GM18520 (cell line): ENCODE measurements around the gene PPP6R2.

ENCODE experiments used
- ATAC-seq: cut with Tn5 transposase; IDR thresholded peaks from one replicate; pipeline ENCODE4 v1.9.1; 2021; ENCODE audit not compliant: unreplicated experiment

The PPP6R2 gene

DNA sequence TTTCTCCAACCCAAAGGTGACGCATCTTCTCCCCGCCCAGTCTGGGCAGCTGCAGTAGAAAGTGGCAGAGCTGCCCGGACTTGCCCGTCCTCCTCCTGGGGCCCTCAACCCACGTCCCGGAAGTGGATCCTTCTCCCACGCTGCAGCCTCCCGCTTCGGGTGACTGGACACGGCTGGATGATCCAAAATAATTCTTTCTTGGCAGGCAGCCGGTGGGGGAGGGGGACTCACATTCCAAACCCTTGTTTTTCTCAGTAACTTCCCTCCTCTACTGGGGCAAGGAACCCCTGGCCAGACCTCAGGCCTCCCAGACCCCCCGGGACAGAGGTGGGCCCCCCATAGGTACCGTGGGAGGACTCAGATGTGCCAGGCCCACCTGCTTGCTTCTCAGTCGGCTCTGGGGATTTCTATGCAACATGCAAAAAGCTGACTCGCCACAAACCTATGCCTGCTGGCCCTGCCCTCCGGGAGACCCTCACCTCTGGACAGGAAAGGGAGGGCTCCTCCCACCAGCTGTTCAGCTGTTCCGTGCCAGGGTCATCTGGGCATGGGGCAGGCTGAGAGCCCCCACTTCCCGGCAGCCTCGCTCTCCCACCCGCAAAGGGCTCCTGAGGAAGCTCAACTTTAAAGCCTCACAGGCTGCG, 37.1 kb upstream of the PPP6R2 start:
- ATAC-seq = no peak

DNA sequence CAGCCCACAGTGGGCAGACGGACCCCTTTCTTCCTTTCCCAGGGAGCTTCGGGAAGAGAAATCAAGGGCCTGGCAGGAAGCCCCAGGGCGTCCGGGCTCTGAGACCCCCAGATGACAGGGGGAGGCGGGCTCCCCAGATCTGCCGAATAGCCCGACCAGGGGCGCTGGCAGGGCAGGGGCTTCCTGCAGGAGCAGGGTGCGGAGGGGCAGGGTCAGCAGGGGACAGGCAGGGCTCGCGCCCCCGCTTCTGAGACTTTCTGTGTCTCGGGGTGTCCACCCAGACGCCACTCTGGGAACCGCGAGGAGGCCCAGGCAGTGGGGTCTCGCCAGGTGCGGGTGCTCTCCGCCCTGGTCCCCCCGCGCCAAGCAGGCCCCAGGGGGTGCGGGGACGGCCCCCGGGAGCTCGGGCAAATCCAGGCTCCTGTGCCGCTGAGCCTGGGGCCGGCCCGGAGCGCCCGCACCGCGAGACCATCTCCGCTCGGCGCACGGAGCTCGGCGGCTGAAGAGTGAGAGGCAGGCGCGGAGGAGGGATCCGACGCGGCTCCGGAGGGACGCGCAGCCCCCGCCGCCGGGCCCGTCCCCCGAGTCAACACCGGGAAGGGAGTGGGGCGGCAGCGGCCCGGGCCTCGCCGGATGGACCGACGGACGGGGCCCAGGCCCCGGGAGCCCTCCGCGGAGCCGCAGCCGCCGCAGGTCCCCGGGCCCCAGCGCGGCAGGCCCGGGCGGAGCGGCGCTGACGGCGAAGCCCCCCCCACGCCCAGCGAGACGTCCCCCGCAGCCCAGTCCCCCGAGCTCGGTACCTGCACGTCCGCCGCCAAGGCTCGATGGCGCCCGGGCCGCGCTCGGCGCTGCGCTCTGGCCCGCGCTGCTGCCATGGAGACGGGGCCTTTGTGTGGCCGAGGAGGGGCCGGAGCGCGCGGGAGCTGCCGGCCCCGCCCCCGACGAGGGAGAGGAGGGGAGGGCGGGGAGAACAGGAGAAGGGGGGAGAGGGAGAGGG, 36.1 kb upstream of the PPP6R2 start, which contains the start of gene PLXNB2:
Gene PLXNB2 (minus strand): TSS at position 894 of the 997 bp plus-strand sequence. CDS start 17,062 bp downstream, outside the sequence.
- no peak for ATAC-seq

DNA sequence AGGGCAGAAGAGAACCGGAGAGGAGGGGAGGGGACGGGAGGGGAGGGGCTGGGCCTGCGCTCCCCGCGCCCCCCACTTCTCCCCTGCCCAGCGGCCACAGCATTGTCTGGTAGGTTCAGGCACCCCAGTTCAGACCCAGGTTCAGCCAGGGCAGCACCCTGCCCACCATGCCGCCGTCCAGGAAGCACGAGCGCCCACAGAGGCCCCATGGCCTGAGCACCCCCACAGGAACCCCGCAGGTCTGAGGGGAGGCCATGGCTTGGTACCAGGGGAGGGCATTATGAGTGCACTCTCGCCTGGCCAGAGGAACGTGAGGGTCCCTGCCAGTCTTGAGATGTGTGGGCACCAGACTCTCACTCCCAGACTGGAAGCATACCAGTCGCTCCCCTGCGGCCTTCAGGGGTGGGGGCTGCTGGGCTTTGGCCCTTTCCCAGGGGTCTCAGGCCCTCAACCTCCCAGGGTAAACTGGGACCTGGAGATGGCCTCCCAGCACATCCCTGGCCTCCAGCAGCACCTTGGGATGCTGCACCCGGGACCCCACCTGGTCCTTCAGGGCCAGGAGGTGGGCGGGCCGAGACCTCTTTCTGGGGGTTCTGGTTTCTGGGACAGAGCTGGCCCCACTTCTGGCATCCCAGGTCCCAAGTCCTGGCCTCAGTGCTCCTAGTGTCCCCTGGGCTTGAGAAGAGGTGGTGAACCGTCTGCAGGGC, 35.1 kb upstream of the PPP6R2 start:
- ATAC-seq = no peak

GRCh38 chr22:50308597-50308935, 34.6 kb upstream of the PPP6R2 start:
- ATAC-seq = no peak

- no peak for ATAC-seq
Observed at GRCh38 chr22:50308986-50309600, 34.0 kb upstream of the PPP6R2 start.

GRCh38 chr22:50309601-50309991, 33.5 kb upstream of the PPP6R2 start:
- no peak for ATAC-seq

DNA sequence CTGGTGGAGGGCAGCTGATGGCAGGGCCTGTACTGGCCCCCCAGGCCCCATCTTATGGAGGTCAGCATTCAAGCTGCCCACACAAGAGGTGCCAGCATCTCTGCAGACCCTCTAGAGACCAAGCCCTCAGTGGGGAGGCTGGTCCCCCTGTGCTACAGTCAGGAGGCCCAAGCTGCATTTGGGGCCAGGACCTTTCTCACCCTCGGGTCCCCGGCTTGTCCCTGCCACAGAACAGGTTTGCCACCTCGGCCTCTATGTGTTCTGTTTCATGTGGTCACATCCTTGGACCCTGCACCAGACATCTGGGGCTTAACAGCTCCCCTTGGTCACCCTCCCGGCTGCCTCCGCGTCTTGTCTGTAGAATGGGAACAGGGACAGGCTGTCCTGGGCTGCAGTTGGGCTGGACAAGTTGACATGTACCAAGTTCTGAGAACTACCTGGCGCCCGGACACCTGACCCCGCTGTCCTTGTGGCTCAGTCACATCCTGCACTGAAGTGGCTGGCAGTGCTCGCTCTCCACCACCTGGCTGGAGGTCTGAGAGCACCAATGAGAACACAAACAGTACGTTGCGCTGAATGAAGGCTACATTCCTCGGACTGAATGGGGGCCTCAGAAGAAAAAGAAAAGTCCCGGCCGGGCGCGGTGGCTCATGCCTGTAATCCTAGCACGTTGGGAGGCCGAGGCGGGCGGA, 33.0 kb upstream of the PPP6R2 start:
- no peak for ATAC-seq

- no peak for ATAC-seq
Observed at GRCh38 chr22:50310949-50311444, 32.1 kb upstream of the PPP6R2 start.

DNA sequence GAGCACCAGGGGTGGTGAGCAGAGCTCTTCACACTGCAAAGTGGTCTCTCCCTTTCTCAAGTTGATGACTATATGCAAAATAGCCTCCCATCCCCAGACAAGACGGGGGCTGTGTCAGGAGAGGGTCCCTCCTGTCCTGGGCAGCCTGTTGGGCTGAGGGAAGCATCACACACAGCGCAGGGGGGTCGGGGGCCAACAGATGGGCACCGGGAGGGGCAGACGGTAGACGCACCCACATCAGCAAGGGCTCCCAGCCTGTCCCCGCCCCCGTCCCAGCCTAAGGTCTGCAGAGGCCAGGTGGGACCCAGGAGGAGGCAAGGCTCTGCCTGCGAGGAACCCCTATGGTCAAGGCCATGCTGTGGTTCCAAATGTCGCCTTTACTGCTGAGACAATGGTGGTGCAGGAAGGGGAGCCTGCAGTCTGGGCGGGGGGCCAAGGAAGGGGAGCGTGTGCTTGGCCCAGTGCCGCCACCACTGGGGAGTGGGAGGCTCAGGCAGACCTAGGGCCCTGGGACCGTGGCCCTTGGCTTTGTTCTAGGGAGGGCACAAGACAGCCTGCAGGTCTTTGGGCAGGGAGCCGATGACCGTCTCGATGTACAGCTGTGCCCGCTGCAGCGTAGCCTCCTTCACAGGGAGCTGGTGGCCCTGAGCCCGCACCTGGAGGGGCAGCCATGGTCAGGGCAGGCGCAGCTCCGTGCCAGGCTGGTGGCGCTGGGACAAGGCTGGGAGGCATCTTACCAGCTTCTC, 31.3 kb upstream of the PPP6R2 start:
- ATAC-seq = no peak

DNA sequence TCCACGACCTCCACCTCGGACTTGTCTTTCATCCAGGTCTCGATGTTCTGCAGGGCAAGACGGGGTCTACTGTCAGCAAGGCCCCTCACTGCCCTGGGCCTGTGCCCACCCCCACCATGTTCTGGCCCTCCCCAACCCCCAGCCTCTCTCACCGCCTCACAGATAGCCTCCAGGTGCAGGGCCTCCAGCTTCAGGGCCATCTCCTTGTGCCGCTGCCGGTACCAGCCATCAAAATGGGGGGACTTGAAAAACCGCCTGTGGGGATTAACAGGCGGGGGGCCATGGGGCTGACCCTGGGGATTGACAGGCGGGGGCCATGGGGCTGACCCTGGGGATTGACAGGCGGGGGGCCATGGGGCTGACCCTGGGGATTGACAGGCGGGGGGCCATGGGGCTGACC, 30.8 kb upstream of the PPP6R2 start:
- no peak for ATAC-seq

- ATAC-seq = no peak
Observed at GRCh38 chr22:50313021-50313420, 30.1 kb upstream of the PPP6R2 start.

DNA sequence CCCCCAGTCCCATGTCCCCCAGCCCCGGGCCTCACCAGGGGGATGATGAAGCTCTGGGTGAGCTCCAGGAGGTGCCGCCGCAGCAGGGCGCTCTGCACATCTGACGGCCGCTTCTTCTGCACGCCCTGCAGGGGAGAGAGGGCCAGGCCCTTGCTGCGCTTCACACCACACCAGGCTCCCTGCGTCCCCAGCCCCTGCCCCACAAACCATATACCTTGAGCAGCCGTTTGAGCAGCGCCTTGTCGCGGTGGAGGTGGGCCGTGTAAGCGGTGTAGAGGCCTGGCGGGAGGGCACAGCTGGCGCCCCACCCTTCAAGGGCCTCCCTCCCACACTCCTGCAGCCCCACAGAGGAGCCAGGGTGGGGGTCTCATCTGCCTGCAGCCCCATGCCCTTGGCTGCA, 29.5 kb upstream of the PPP6R2 start:
- ATAC-seq = no peak

- ATAC-seq = no peak
Observed at GRCh38 chr22:50314081-50314454, 29.1 kb upstream of the PPP6R2 start.

DNA sequence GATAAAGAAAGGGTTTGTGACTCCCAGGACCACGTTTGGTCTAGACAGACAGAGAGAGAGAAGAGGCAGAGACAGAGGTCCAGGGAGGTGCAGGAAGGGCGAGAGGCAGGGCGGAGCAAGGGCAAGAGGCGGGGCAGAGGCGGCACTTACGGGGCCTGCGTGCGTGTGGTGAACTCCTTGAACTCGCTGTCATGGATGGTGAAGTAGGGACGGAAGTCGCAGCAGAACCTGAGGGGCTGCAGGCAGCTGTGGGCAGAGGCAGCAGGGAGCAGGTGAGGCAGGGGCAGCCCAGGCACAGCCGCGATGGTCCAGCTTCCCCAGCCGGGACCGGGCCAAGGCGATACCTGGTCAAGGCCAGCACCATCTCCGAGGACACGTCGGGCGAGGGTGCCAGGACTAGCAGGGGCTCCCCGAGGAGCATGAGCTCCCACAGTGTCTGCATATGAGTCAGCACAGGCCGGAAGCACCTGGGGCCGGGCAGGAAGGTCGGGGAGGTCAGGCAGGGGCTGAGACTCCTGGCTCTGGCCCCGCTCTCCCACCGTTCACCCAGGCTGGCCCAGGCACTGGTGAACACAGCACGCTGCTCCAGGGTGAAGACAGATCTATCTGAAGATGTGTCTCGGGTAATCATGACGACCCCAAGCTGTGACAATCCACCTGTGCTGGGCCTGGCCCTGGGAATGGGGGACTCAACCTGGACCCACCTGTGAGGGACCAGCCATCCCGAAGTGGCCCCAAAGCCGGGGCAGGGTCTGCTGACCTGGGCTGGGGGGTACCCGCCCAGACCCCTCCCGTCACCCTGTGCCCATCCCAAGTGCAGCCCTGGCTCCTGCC, 28.5 kb upstream of the PPP6R2 start:
- ATAC-seq = peak; percentile 48

- no peak for ATAC-seq
Observed at GRCh38 chr22:50315289-50316113, 27.6 kb upstream of the PPP6R2 start.

DNA sequence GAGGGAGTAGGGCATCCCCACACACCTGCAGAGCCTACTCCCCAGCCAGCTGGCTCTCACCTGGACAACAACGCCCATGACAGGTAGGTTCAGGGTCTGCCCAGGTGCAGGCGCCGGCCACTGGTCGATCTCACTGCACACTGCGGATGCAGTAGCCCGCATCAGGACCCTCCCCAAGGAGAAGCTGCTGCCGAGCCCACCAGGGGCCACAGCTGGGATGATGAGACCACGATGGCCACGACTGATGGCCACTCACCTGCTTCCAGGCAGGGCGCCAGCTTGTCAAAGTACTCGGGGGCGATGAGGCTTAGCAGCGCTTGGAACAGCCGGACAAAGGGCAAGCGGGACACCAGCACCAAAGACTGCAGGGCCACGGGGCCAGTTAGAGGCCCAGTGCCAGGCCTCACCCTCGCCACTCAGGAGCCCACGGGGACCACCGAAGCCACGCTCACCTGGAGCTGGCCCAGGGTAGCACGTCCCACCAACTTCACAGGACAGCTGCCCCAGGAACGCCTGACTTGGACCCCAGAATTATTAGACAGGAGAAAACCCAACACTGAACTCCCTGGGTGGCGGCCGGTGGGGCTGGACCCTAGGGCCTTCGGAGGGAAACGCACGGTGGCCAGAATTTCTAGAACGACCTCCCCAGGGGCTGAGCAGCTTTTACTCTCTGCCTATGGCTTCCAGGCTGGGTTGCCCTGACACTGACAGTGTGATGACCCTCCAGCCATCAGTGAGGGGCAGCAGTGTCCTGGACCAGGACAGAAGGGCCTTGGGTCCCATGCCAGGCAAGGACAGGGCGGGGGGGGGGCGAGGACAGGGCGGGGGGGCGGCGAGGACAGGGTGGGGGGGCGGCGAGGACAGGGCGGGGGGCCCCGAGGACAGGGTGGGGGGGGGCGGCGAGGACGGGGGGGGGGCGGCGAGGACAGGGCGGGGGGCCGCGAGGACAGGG, 26.7 kb upstream of the PPP6R2 start:
- no peak for ATAC-seq

DNA sequence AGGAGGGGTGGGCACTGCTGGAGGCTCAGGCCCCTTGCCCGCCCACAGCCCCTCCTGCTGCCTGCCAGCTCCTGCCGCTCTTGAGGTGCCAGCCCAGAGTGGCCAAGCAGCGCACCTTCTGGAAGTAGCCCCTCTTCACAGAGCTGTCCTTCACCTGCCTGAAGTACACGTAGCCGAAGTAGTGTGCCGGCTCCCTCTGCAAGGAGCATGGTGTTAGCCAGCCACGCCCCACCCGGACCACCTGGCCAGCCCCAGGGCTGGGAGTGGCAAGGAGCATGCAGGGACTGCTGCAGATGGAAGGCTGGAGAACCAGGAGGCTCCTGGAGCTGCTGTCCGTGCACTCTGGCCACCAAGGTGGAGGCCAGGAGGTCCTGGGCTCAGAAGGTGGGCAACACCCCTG, 25.9 kb upstream of the PPP6R2 start:
- no peak for ATAC-seq
